HepG2 (cell line): Measurements from ENCODE around the gene MT1A. TPM values are rescaled to one million over a fixed set of nuclear protein-coding genes. Genes with fewer than 3 reads are reported as not detected.
A peak's percentile ranks its signal among the peaks of the same experiment; 100 is the strongest.

Source experiments
- CCDC6 ChIP-seq: sonication (generic); formaldehyde crosslinking; IDR thresholded peaks from 2 replicates; pipeline ENCODE4 v1.8.1; 2022; ENCODE audit warnings: mild to moderate bottlenecking, missing genetic modification reagents, moderate library complexity
- CEBPB ChIP-seq: IDR thresholded peaks from 2 replicates; pipeline ENCODE4 v1.6.1; 2011; ENCODE audit warnings: low read depth, low read length, improper control_type of control experiment, borderline replicate concordance
- CHD4 ChIP-seq: fragments of 200-600 bp; sonication (generic); IDR thresholded peaks from 2 replicates; pipeline ENCODE4 v1.7.0; 2017; ENCODE audit warnings: mild to moderate bottlenecking, low read length, borderline replicate concordance
- KLF13 ChIP-seq: sonication (generic); formaldehyde crosslinking; IDR thresholded peaks from 2 replicates; pipeline ENCODE4 v1.4.0; 2020; ENCODE audit warnings: mild to moderate bottlenecking, missing genetic modification reagents
- MEIS2 ChIP-seq: sonication (generic); formaldehyde crosslinking; IDR thresholded peaks from 2 replicates; pipeline ENCODE4 v1.9.0; 2021; ENCODE audit warnings: mild to moderate bottlenecking, missing genetic modification reagents
- NFRKB ChIP-seq: fragments of 450-650 bp; IDR thresholded peaks from 2 replicates; pipeline ENCODE4 v1.6.1; 2017
- NFYC ChIP-seq: IDR thresholded peaks from 2 replicates; pipeline ENCODE4 v1.6.1; 2016; ENCODE audit warnings: missing genetic modification reagents, missing compliant biosample characterization
- TARDBP ChIP-seq: sonication (generic); formaldehyde crosslinking; IDR thresholded peaks from 2 replicates; pipeline ENCODE4 v1.8.0; 2022; ENCODE audit warnings: mild to moderate bottlenecking, missing genetic modification reagents
- YY1 ChIP-seq: IDR thresholded peaks from 2 replicates; pipeline ENCODE4 v1.6.1; 2011; ENCODE audit warnings: low read length, low read depth, moderate library complexity, mild to moderate bottlenecking; ENCODE audit not compliant: insufficient read depth, insufficient replicate concordance
- ZKSCAN1 ChIP-seq: fragments of 150-350 bp; IDR thresholded peaks from 2 replicates; pipeline ENCODE4 v1.6.1; 2014; ENCODE audit warnings: low read length
- ZNF205 ChIP-seq: IDR thresholded peaks from 2 replicates; pipeline ENCODE4 v1.6.1; 2018; ENCODE audit warnings: missing biosample characterization, missing genetic modification reagents
- ZNF256 ChIP-seq: sonication (generic); formaldehyde crosslinking; conservative IDR thresholded peaks from 2 replicates; pipeline ENCODE4 v1.4.0; 2020; ENCODE audit warnings: missing genetic modification reagents
- ZNF331 ChIP-seq: sonication (generic); formaldehyde crosslinking; IDR thresholded peaks from 2 replicates; pipeline ENCODE4 v1.4.0; 2020; ENCODE audit warnings: missing genetic modification reagents
- polyA plus RNA-seq, 8 experiments: library from polyadenylated mRNA; depleted of rRNA in 3 of 8; stranded (reverse) in 7 of 8; unstranded in 1 of 8; fragments of >200 nt; fragmentation: Illumina TruSeq in 4 of 8; extraction: Trizol in 4 of 8; gene quantifications; 2 replicates each; pipeline versions ENCODE4 v1.2.1 to v1.2.3, GENCODE V29; 2011 to 2016; ENCODE audit warnings: low read depth in 4 of 8, missing spikeins in 1 of 8, mixed read lengths in 1 of 8; ENCODE audit not compliant: insufficient read depth in 1 of 8
- total RNA-seq, 5 experiments: library from RNA; depleted of rRNA; stranded (reverse); fragments of >200 nt; fragmentation: Illumina TruSeq; extraction: Trizol; gene quantifications; 2 replicates each; pipeline ENCODE4 v1.2.3, GENCODE V29; 2016; ENCODE audit warnings: low read depth in 1 of 5
- TF ChIP-seq, protein P1 (sequence below): sonication (generic); formaldehyde crosslinking; IDR thresholded peaks from 2 replicates; pipeline ENCODE4 v1.4.0; 2020; ENCODE audit warnings: missing genetic modification reagents
- TF ChIP-seq, protein P2 (sequence below): sonication (generic); formaldehyde crosslinking; IDR thresholded peaks from 2 replicates; pipeline ENCODE4 v1.9.0; 2021; ENCODE audit warnings: mild to moderate bottlenecking, missing genetic modification reagents
- TF ChIP-seq, protein P3 (sequence below): sonication (generic); formaldehyde crosslinking; IDR thresholded peaks from 2 replicates; pipeline ENCODE4 v1.4.0; 2020; ENCODE audit warnings: low read depth, mild to moderate bottlenecking, missing genetic modification reagents
- TF ChIP-seq, protein P4 (sequence below): sonication (generic); formaldehyde crosslinking; IDR thresholded peaks from 2 replicates; pipeline ENCODE4 v1.5.1; 2020; ENCODE audit warnings: mild to moderate bottlenecking, moderate library complexity, missing genetic modification reagents
- TF ChIP-seq, protein P5 (sequence below): sonication (generic); formaldehyde crosslinking; conservative IDR thresholded peaks from 2 replicates; pipeline ENCODE4 v1.4.0; 2020; ENCODE audit warnings: missing genetic modification reagents

Gene MT1A
- total and polyA plus RNA-seq, 2 of the 13 experiments (the other 11 are each of a cell fraction or from before 2014, with no cell fraction given), result 8.3 to 10.4 TPM

- TF ChIP-seq, protein P1, sequence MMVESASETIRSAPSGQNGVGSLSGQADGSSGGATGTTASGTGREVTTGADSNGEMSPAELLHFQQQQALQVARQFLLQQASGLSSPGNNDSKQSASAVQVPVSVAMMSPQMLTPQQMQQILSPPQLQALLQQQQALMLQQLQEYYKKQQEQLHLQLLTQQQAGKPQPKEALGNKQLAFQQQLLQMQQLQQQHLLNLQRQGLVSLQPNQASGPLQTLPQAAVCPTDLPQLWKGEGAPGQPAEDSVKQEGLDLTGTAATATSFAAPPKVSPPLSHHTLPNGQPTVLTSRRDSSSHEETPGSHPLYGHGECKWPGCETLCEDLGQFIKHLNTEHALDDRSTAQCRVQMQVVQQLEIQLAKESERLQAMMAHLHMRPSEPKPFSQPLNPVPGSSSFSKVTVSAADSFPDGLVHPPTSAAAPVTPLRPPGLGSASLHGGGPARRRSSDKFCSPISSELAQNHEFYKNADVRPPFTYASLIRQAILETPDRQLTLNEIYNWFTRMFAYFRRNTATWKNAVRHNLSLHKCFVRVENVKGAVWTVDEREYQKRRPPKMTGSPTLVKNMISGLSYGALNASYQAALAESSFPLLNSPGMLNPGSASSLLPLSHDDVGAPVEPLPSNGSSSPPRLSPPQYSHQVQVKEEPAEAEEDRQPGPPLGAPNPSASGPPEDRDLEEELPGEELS (CRISPR knock-in tag), result no peak
- TF ChIP-seq KLF13 (CRISPR knock-in tag) (no peak), TARDBP (CRISPR knock-in tag) (no peak), CCDC6 (CRISPR knock-in tag) (no peak), YY1 (no peak), ZNF256 (CRISPR knock-in tag) (no peak), NFRKB (no peak), ZKSCAN1 (no peak), ZNF205 (CRISPR knock-in tag) (no peak), ZNF331 (CRISPR knock-in tag) (no peak), CHD4 (no peak), CEBPB (no peak), MEIS2 (0 out of 2 replicates have a peak, but pooled peaks have one; percentile 41), NFYC (no peak)
- TF ChIP-seq, protein P2, sequence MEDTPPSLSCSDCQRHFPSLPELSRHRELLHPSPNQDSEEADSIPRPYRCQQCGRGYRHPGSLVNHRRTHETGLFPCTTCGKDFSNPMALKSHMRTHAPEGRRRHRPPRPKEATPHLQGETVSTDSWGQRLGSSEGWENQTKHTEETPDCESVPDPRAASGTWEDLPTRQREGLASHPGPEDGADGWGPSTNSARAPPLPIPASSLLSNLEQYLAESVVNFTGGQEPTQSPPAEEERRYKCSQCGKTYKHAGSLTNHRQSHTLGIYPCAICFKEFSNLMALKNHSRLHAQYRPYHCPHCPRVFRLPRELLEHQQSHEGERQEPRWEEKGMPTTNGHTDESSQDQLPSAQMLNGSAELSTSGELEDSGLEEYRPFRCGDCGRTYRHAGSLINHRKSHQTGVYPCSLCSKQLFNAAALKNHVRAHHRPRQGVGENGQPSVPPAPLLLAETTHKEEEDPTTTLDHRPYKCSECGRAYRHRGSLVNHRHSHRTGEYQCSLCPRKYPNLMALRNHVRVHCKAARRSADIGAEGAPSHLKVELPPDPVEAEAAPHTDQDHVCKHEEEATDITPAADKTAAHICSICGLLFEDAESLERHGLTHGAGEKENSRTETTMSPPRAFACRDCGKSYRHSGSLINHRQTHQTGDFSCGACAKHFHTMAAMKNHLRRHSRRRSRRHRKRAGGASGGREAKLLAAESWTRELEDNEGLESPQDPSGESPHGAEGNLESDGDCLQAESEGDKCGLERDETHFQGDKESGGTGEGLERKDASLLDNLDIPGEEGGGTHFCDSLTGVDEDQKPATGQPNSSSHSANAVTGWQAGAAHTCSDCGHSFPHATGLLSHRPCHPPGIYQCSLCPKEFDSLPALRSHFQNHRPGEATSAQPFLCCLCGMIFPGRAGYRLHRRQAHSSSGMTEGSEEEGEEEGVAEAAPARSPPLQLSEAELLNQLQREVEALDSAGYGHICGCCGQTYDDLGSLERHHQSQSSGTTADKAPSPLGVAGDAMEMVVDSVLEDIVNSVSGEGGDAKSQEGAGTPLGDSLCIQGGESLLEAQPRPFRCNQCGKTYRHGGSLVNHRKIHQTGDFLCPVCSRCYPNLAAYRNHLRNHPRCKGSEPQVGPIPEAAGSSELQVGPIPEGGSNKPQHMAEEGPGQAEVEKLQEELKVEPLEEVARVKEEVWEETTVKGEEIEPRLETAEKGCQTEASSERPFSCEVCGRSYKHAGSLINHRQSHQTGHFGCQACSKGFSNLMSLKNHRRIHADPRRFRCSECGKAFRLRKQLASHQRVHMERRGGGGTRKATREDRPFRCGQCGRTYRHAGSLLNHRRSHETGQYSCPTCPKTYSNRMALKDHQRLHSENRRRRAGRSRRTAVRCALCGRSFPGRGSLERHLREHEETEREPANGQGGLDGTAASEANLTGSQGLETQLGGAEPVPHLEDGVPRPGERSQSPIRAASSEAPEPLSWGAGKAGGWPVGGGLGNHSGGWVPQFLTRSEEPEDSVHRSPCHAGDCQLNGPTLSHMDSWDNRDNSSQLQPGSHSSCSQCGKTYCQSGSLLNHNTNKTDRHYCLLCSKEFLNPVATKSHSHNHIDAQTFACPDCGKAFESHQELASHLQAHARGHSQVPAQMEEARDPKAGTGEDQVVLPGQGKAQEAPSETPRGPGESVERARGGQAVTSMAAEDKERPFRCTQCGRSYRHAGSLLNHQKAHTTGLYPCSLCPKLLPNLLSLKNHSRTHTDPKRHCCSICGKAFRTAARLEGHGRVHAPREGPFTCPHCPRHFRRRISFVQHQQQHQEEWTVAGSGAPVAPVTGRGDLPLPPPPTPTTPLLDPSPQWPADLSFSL (CRISPR knock-in tag), result no peak
- TF ChIP-seq, protein P3, sequence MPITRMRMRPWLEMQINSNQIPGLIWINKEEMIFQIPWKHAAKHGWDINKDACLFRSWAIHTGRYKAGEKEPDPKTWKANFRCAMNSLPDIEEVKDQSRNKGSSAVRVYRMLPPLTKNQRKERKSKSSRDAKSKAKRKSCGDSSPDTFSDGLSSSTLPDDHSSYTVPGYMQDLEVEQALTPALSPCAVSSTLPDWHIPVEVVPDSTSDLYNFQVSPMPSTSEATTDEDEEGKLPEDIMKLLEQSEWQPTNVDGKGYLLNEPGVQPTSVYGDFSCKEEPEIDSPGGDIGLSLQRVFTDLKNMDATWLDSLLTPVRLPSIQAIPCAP (CRISPR knock-in tag), result no peak
- TF ChIP-seq, protein P4, sequence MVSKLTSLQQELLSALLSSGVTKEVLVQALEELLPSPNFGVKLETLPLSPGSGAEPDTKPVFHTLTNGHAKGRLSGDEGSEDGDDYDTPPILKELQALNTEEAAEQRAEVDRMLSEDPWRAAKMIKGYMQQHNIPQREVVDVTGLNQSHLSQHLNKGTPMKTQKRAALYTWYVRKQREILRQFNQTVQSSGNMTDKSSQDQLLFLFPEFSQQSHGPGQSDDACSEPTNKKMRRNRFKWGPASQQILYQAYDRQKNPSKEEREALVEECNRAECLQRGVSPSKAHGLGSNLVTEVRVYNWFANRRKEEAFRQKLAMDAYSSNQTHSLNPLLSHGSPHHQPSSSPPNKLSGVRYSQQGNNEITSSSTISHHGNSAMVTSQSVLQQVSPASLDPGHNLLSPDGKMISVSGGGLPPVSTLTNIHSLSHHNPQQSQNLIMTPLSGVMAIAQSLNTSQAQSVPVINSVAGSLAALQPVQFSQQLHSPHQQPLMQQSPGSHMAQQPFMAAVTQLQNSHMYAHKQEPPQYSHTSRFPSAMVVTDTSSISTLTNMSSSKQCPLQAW (CRISPR knock-in tag), result peak; percentile 53; the same call in 1 of the 2 replicates
- TF ChIP-seq, protein P5, sequence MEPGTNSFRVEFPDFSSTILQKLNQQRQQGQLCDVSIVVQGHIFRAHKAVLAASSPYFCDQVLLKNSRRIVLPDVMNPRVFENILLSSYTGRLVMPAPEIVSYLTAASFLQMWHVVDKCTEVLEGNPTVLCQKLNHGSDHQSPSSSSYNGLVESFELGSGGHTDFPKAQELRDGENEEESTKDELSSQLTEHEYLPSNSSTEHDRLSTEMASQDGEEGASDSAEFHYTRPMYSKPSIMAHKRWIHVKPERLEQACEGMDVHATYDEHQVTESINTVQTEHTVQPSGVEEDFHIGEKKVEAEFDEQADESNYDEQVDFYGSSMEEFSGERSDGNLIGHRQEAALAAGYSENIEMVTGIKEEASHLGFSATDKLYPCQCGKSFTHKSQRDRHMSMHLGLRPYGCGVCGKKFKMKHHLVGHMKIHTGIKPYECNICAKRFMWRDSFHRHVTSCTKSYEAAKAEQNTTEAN (CRISPR knock-in tag), result no peak
Observed at GRCh38 chr16:56610017-56610608, 28.4 kb upstream of the MT1A start (continued).
